Activated naive CD4-positive, alpha-beta T cell treated with anti-CD3 and anti-CD28 coated beads, Interleukin-2, amount 50 U/mL, for 24 hours (primary cell): ENCODE data around the gene PPFIA1.
"Not testable (repeated sequence)": the region's sequence is repeated elsewhere in the genome, so short reads cannot be mapped to it uniquely, and the experiment has no call there.

ENCODE experiments used
- H3K27ac Mint-ChIP-seq: one replicate; pipeline ENCODE4 v1.8.0; 2021; ENCODE audit warnings: mild to moderate bottlenecking, mixed read lengths
- H3K27me3 Mint-ChIP-seq: one replicate; pipeline ENCODE4 v1.8.0; 2021; ENCODE audit warnings: mixed read lengths
- H3K36me3 Mint-ChIP-seq: one replicate; pipeline ENCODE4 v1.8.0; 2021; ENCODE audit warnings: mixed read lengths
- H3K4me1 Mint-ChIP-seq: one replicate; pipeline ENCODE4 v1.8.0; 2021; ENCODE audit warnings: mixed read lengths
- H3K4me3 Mint-ChIP-seq: one replicate; pipeline ENCODE4 v1.8.0; 2021; ENCODE audit warnings: mild to moderate bottlenecking, mixed read lengths
- H3K9me3 Mint-ChIP-seq: one replicate; pipeline ENCODE4 v1.8.0; 2021; ENCODE audit warnings: mixed read lengths

PPFIA1 gene

DNA sequence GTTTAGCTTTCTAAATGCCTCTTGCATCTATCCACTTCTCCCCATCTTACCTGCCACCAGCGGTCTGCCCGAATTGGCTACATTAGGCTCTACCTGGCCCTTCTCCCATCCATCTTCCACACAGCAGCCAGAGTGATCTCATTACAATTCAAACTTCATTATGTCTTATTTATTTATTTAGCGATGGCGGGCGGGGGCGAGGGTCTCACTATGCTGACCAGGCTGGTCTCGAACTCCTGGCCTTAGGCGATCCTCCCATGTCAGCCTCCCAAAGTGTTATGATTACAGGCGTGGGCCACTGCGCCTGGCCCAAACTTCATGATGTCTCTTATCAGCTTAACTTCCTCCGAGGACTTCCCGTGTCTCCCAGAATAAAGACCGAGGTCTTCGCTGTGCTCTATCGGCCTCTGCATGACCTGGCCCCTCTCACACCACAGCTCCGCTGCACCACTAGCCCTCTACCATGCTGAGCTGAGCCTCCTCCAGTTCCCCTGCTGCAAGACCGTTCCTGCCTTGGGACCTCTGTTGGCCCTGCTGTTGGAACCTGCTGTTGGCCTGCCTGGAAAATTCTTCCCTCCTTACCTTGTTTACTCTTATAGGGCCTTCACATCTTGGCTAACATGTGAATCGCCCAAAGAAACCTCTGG lies 127.0 kb downstream of the PPFIA1 start:
- Mint-ChIP-seq H3K4me1 (peaks cover 20% of the 10 kb centered on the region), H3K27ac (peak overlapping the region; percentile 96), H3K27me3 (peaks cover 14% of the 10 kb centered on the region), H3K36me3 (peaks cover 8% of the 10 kb centered on the region), H3K9me3 (no peaks in the 10 kb centered on the region), H3K4me3 (peak overlapping the region; percentile 95)

DNA sequence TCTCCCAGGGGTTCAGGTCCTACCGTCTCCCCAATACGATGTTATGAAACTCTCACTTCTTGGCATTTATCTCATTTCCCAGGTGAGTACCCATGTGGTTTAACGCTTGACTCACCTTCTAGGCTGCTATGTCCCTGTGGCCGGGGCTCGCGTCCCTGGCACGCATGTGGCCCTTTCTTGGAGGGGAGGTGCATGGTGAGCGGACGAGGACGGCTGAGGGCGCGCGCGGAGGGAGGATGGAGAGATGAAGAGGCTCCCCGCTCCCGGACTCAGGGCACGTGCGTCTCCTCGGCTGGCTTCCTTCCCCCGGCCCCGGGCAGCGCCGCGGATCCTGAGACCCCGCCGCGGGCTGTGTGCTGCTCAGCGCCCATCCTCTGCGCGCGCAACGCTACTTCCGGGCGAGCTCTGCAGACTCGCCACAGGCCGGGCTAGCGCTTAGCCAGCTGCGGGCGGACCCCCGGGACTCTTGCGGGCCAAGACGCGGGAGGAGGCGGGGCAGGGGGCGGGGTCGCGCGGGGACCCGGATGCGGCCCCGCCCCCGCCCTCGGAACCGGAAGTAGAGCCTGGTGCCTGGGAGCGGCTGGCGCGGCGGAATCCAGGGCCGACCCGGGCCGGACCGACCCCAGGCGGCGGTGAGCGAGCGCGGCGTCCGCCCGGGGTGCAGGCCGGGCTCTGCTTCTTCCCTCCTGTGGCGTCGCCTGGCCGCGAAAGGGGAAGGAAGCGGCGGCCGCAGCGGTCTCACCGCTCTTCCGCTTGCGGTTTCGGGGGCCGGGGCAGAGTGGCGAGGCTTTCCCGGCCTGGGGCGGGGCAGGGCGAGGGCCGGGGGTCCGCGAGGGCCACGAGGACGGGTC lies 127.7 kb downstream of the PPFIA1 start, which contains the start of gene CTTN:
Gene CTTN (plus strand): TSS at position 547 of the 851 bp plus-strand sequence. CDS start 8,769 bp downstream, outside the sequence.
- Mint-ChIP-seq H3K9me3 (no peaks in the 10 kb centered on the region), H3K36me3 (peaks cover 8% of the 10 kb centered on the region), H3K27me3 (peaks cover 14% of the 10 kb centered on the region), H3K4me3 (peak within 1 kb of the TSS; percentile 95), H3K27ac (peak within 1 kb of the TSS; percentile 96), H3K4me1 (peaks cover 26% of the 10 kb centered on the region)

GRCh38 chr11:70398834-70399680 lies 128.6 kb downstream of the PPFIA1 start:
- H3K9me3 Mint-ChIP-seq = no peaks in the 10 kb centered on the region
- H3K4me3 Mint-ChIP-seq = peak overlapping the region; percentile 78
- peak overlapping the region; percentile 79 for H3K27ac Mint-ChIP-seq
- H3K4me1 Mint-ChIP-seq = peaks cover 26% of the 10 kb centered on the region
- H3K36me3 Mint-ChIP-seq = peaks cover 8% of the 10 kb centered on the region
- peaks cover 11% of the 10 kb centered on the region for H3K27me3 Mint-ChIP-seq

DNA sequence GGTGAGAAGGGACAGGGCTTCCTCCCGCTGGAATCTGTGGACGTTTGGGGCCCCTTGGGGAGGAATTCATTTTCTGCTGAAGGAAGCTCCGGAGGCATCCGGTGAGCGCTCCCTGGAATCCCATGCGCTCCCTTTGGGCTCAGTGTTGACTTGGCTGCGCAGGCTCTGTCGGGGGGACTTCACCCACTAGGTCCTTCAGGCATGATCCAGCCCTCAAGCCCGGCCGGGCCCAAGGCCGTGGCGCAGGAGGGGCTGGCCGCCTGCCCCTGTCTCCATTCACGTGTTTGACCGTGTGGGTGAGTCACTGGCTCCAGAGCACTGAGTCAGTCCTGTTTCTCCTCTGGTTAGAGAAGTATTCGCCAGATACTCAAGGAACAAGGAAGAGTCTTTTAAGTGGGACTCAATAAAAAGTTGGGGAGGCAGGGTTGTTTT lies 129.2 kb downstream of the PPFIA1 start:
- Mint-ChIP-seq H3K9me3 (no peaks in the 10 kb centered on the region), H3K36me3 (peaks cover 8% of the 10 kb centered on the region), H3K4me1 (peaks cover 26% of the 10 kb centered on the region), H3K27ac (peak overlapping the region; percentile 79), H3K27me3 (peaks cover 11% of the 10 kb centered on the region), H3K4me3 (peak overlapping the region; percentile 78)

DNA sequence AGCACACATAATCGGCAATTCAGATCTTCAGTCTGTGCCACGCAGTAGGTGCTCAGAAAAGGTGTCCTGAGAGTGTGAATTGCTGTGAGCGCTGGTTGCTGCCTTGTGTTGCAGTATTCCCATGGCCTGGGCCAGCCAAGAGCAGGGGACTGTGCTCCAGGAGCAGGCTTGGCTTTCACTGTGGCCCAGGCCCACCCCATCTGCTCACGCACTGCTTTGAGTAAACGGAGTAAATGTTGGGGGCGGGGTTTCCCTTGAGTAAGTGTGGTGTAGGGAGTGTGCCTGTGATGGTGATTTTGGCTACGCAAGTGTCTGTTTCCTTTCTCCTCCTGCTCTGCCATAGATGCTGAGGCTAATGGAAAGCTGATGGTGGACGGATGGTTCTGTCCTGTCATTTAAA lies 130.2 kb downstream of the PPFIA1 start:
- H3K27me3 Mint-ChIP-seq = peaks cover 9% of the 10 kb centered on the region
- H3K9me3 Mint-ChIP-seq = no peaks in the 10 kb centered on the region
- no peak overlapping the region for H3K4me3 Mint-ChIP-seq
- H3K4me1 Mint-ChIP-seq = peaks cover 26% of the 10 kb centered on the region
- H3K27ac Mint-ChIP-seq = no peak overlapping the region
- peaks cover 7% of the 10 kb centered on the region for H3K36me3 Mint-ChIP-seq

DNA sequence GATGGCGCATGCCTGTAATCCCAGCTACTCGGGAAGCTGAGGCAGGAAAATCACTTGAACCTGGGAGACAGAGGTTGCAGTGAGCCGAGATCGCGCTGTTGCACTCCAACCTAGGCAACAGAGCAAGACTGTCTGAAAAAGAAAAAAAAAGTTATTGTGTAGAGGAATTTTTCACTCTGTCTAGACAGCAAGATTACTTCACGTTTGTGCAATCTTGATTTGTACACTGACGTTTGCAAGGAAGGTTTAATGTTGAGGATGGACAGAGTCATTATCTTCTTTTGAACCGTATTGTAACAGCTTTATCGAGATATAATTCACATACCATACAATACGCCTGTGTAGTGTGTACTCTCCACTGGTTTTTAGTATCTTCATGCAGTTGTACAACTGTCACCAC lies 131.5 kb downstream of the PPFIA1 start:
- Mint-ChIP-seq H3K27me3 (peaks cover 9% of the 10 kb centered on the region), H3K4me1 (peaks cover 25% of the 10 kb centered on the region), H3K27ac (peak overlapping the region; percentile 6)

DNA sequence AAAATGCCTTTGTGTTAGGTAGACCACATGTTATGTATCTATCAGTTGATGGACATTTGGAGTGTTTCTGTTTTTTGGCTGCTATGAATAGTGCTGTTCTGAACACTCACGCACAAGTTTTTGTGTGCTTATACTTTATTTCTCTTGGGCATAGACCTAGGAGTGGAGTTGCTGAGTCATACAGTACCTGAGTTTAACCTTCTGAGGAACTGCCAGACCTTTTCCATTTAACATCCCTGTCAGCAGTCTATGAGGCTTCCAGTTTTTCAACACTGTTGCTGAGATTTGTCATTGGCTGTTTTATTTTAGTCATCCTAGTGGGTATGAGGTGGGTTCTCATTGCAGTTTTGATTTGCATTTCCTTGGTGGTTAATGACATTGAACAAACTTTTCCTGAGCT lies 132.2 kb downstream of the PPFIA1 start:
- peaks cover 3% of the 10 kb centered on the region for H3K36me3 Mint-ChIP-seq
- no peak overlapping the region for H3K4me3 Mint-ChIP-seq
- peaks cover 3% of the 10 kb centered on the region for H3K27me3 Mint-ChIP-seq
- H3K9me3 Mint-ChIP-seq = no peaks in the 10 kb centered on the region
- peaks cover 18% of the 10 kb centered on the region for H3K4me1 Mint-ChIP-seq
- no peak overlapping the region for H3K27ac Mint-ChIP-seq

More for the DNA sequence above, 131.5 kb downstream of the PPFIA1 start:
- Mint-ChIP-seq H3K4me3 (no peak overlapping the region), H3K9me3 (no peaks in the 10 kb centered on the region), H3K36me3 (peaks cover 7% of the 10 kb centered on the region)

GRCh38 chr11:70404244-70404643 lies 133.8 kb downstream of the PPFIA1 start:
- no peak overlapping the region for H3K4me3 Mint-ChIP-seq
- H3K27me3 Mint-ChIP-seq = no peaks in the 10 kb centered on the region
- no peak overlapping the region for H3K27ac Mint-ChIP-seq
- H3K4me1 Mint-ChIP-seq = peaks cover 15% of the 10 kb centered on the region
- H3K36me3 Mint-ChIP-seq = peaks cover under 1% of the 10 kb centered on the region
- H3K9me3 Mint-ChIP-seq = no peaks in the 10 kb centered on the region

DNA sequence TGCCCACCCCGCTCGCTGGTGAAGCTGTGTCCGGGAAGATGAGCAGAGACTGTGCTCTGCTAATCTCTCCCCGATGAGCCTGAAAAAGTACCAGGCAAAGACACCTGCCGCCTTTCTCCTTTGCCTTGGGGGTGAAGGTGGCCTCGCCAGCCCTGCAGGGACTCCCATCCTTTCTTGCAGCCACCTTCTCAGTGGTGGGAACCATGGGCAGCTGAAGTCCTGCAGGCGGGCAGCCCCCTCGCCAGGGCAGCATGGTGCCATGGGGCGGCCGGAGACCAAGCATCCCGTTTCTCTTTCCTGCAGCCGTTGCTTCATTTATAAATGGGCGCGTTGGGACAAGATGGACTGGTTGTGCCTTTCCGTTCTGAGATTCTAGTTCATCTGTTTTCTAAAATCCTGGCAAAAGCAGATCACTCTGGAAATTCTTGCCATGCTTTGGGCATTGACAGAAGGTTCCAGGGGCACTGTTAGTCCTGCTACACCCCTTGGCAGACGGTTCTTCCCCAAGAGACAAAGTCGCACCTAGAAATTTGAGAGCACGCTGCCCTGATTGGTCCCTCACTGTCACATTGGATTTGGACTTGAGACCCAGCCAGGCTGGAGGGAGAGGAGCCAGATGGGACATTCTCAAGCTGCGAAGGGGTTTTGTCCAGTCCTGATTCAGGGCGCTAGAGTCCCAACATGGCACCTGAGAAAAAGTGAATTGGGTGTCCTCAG lies 135.3 kb downstream of the PPFIA1 start:
- Mint-ChIP-seq H3K27me3 (no peaks in the 10 kb centered on the region), H3K4me1 (peaks cover 9% of the 10 kb centered on the region), H3K36me3 (peaks cover 14% of the 10 kb centered on the region), H3K4me3 (no peak overlapping the region), H3K27ac (no peak overlapping the region), H3K9me3 (no peaks in the 10 kb centered on the region)

DNA sequence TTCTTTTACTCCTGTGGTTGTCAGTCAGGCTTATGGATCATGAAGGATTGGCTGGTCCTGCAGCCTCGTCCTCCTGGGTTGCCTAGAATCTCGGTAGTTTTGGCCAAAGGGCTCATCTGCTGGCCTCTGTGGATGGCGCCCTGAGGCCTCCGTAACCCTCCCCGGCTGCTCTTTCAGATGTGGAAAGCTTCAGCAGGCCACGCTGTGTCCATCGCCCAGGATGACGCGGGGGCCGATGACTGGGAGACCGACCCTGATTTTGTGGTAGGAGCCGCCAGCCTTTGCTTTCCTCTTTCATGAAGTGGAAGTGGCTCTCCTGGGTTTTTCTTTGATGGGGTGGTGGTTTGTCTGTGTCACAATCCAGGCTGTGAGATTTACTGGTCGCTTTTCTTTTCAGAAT lies 136.6 kb downstream of the PPFIA1 start:
- no peak overlapping the region for H3K27ac Mint-ChIP-seq
- H3K9me3 Mint-ChIP-seq = no peaks in the 10 kb centered on the region
- H3K27me3 Mint-ChIP-seq = no peaks in the 10 kb centered on the region
- peaks cover 21% of the 10 kb centered on the region for H3K36me3 Mint-ChIP-seq
- no peak overlapping the region for H3K4me3 Mint-ChIP-seq
- peaks cover 9% of the 10 kb centered on the region for H3K4me1 Mint-ChIP-seq

GRCh38 chr11:70407814-70408213 lies 137.3 kb downstream of the PPFIA1 start:
- Mint-ChIP-seq H3K27ac (no peak overlapping the region), H3K36me3 (peaks cover 26% of the 10 kb centered on the region), H3K27me3 (no peaks in the 10 kb centered on the region), H3K9me3 (no peaks in the 10 kb centered on the region), H3K4me3 (no peak overlapping the region), H3K4me1 (peaks cover 2% of the 10 kb centered on the region)

- H3K27me3 Mint-ChIP-seq, H3K4me3 Mint-ChIP-seq, H3K4me1 Mint-ChIP-seq, H3K27ac Mint-ChIP-seq, H3K9me3 Mint-ChIP-seq: not testable (repeated sequence)
- H3K36me3 Mint-ChIP-seq = peaks cover 26% of the 10 kb centered on the region
Measured at GRCh38 chr11:70408326-70408725, 137.8 kb downstream of the PPFIA1 start.

DNA sequence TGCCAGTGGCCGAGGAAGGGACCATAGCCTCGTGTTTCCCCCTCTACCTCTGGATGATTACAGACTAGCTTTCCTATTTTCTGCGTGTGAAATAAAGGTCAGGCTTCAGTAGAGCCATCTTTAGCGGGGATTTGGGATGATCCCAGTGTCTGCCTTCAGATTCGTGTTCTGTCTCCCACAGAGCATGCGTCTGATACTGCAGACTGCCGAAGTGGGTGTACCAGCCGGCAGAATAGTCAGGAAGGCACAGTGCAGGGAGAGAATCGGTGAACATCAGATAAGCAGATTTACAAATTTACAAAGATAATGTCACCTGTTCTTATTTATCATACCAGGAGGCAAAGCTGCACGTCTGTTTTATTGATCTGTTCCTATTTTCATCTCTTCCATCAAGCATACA lies 138.9 kb downstream of the PPFIA1 start:
- Mint-ChIP-seq H3K27me3 (no peaks in the 10 kb centered on the region), H3K9me3 (no peaks in the 10 kb centered on the region), H3K4me3 (no peak overlapping the region), H3K27ac (peak overlapping the region; percentile 62), H3K36me3 (peaks cover 26% of the 10 kb centered on the region), H3K4me1 (no peaks in the 10 kb centered on the region)

DNA sequence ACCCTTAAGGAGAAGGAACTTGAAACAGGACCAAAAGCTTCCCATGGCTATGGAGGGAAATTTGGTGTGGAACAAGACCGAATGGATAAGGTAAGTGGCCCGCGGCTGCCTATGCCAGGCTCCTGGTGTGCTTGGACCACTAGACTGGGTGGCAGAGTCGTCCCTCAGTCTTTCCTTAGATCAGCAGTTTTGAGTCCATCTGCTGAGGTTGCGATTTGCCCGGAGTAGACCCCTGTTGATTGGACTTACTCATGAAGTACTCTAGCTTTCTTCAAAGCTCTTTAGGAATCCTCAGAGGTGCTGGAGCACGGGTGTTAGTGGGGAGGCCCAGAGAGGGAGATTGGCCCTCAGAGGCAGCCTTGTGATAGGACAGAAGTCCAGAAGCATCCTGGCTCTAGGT lies 139.4 kb downstream of the PPFIA1 start:
- H3K4me3 Mint-ChIP-seq = no peak overlapping the region
- no peaks in the 10 kb centered on the region for H3K27me3 Mint-ChIP-seq
- H3K4me1 Mint-ChIP-seq = no peaks in the 10 kb centered on the region
- peaks cover 26% of the 10 kb centered on the region for H3K36me3 Mint-ChIP-seq
- no peaks in the 10 kb centered on the region for H3K9me3 Mint-ChIP-seq
- H3K27ac Mint-ChIP-seq = no peak overlapping the region
